NCI-H510A (cell line): ENCODE data around the gene TUFM.
"Not testable (repeated sequence)": the region's sequence is repeated elsewhere in the genome, so short reads cannot be mapped to it uniquely, and the experiment has no call there.

Experiments
- DNase-seq: peaks from one replicate; lab custom pipeline; 2025; lab: John Stamatoyannopoulos, UW

TUFM gene

DNA sequence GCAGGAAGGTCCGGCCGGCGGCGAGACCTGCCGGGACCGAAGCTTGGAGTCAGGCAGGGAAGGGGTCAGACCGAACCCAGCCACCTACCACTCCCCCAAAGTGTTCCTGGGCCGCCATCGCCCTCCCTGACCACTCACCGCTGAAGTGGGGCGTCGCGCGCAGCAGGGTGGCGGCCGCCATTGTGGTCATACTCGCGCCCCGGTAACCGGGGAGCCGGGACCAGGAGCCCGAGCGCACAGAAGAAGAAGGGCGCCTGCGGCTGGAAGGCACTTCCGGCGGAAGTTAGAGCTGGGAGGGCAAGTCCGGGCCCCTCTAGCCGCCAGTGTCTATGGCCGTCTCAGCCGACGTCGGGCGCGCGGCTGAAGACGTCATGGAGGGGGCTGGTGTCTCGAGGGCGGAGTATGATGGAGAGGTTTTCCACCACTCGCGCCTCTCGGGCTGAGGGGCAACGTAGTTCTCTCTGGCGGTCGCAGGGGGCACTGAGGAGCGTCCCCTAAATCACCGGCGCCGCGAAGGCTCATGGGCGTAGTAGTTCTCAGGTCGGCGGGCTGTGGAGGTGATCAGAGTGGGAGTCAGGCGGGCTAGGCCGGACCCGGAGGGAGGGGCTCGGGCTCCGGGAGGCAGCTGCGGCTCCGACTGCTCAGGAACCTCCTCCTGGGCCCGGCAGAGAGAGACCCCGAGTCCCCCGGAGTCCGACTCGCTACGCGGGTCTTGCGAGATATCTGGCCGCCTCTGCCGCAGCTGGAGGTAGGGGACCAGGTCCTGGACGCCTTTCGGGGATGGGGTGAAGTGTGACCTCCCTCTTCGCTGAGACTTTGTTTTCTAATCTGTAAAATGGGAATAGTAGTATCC lies at the start of gene TUFM:
Gene TUFM, minus strand, starts transcription at position 269 of the 853 bp plus-strand sequence. Its CDS starts 79 bp downstream, at position 190.
- DNase-seq: peak; percentile 99

DNA sequence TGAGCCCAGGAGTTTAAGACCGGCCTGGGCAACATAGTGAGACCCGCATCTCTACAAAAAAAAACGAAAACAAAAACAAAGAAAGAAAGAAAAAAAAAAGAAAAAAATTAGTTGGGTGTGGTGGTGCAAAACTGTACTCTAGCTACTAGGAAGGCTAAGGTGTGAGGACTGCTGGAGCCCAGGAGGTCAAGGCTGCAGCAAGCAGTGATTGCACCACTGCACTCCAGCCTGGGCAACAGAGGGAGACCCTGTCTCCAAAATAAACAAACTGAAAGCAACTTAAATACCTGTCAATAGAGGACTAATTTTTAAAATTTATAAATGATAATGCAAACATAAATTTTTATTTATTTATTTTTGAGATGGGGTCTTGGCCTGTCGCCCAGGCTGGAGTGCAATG lies 49.5 kb upstream of the TUFM start:
- no peak for DNase-seq

DNA sequence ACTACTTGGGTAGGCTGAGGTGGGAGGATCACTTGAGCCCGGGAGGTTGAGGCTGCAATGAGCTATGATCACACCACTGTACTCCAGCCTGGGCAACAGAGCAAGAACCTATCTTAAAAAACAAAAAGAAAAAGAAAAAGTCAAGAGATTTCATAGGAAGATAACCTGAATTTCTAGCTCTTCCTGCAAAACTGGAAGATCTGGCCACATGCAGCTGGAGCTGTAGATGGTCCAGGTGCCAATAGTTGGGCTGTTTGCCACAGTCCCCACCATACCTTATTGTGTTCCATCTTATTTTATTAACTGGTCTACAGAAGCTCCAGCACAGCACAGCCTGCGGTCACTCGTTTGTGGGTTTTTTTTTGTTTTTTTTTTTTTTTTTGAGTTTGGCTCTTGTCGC lies 47.1 kb upstream of the TUFM start:
- no peak for DNase-seq

DNA sequence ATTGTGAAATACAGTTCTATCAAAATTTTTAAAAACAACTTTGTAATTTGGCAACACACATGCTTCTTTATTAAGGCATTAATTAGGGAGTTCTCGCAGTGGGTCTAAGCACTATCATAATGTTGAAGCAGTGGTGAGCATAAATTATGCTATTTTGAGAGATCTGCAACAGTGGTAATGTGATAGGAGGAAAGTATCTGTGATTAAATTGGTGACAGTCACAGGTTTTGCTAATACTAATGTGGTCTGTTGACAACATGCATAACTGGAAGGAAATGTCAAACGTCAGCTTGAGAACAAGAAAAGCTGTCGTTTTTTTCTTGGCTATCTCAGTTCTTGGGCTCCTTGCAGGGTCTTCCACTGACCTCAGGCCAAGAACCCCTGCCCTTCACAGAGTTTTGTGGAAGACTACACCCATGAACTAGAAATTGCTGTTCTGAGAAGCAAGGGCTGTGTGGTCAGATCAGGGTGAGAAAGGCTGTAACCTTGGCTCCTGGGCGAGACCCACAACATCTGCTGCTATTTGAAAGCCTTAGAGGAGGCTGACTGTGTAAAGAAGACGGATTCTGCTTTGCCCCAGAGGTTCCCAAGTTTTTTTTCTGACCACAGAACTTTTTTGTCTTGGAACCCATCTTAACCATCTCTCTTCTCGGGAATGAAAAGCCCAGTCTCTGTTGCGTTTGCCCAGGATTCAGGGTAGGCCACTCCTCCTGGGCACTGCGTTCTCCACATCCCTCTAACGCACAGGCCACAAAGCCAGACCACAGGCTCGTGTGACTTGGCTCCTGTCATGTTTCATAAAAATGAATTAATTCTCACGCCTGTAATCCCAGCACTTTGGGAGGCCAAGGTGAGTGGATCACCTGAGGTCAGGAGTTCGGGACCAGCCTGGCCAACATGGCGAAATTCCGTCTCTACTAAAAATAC lies 46.1 kb upstream of the TUFM start:
- DNase-seq: no peak

DNA sequence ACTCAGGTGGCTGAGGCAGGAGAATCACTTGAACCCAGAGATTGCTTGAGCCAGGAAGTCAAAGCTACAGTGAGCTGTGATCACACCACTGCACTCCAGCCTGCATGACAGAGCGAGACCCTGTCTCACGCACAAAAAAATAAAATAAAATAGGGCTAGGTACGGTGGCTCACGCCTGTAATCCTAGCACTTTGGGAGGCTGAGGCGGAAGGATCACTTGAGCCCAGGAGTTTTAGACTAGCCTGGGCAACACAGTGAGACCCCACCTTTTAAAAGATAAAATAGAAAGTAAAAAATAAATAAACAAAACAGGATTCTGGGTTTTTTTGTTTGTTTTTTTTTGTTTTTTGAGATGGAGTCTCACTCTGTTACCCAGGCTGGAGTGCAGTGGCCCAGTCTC lies 44.2 kb upstream of the TUFM start:
- DNase-seq: not testable (repeated sequence)

DNA sequence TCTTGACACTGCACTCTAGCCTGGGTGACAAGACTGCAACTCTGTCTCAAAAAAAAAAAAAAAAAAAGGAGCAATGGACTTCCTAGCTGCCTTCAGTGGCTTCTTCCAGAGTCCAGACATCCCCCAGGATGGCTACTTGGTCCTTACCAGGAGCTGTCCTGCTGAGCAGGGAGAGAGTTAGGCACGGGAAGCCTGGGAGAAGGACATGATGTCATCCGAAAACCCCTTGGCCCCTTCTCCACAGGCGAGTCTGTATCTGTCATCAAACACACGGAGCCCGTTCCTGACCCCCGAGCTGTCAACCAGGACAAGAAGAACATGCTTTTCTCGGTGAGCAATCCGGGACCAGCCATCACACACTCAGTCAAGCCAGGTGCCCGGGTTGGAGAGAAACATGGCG lies 40.8 kb upstream of the TUFM start:
- no peak for DNase-seq

DNA sequence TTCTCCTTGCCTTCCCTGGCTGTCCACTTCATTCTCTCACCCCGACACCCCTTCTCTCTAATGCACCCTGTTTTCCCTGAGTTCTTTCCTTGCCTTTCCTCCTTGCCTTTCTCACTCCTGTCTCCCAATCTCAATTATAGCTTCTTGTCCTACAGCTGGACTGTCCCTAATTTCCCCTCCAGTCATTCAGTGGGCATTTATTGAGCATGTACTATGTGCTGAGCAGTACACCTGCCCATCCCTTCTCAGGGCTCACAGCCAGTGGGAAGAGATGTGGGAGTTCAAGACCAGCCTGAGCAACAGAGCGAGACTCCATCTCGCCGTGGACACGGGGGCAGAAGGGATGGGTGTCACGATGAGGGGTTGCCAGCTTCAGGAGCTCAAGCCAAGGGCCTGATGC lies 37.9 kb upstream of the TUFM start:
- DNase-seq: no peak

DNA sequence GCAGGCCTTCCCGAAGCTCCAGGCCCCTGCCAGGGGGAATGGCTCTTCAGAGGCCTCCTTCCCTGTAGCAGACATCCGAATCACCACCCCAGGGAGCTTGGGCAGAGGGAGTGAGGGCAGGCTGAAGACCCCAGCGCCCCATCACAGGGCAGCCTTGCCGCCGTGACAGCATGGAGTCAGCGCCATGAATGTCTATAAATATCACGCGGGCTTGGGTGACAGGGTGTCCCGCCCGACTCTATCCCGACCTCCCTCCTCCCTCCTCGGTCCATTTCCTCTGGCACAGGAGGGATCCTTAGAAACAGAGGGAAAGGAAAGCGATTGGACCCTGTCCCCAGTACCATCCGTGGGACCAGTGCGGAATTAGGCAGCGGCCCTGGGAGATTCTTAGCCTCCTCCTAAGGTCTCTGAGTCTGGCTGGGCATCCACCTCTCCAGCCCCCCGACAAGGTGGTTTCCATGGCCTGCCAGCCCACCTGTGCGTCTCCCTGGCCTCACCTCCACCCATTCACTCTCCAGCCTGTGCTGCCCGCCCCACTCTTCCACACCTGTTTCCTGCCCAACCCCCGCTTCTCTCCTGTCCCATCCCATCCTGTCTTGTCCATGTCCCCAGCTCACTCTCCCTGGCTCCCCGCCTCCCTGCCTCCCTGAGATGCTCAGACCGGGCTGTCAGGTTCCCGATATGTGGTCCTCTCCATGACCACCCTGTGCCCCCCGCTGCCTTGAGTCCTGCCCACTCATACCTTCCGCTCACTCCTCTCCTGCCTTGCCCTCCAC lies 37.3 kb upstream of the TUFM start:
- peak; percentile 77 for DNase-seq

DNA sequence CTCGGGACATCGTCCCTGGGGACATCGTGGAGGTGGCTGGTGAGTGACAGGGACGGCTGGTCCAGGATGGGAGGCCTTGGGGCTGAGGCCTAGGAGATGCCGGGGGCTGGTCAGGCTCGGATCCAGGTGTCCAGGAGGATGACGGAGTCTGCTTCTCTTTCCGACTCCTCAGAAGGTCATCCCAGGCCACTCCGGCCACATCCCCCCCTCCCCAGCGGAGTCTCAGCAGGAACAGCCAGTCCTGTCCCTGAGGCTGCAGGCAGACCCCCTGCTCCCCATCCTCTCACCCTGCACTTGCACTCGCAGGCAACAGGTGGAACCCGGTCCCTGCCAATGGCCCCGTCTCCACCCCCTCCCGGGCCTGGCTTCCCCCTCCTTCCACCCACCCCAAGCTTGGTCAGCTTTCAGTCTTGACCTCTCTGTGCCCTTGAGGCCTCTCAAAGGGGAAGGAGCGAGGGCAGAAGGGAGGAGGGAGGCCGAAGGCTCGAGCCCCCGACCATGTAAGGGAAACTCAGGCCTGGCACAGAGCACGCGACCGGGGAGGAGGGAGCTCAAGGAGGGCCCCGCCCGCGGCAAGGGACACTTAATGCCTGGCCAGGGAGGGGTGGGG lies 36.5 kb upstream of the TUFM start:
- DNase-seq: peak; percentile 17

DNA sequence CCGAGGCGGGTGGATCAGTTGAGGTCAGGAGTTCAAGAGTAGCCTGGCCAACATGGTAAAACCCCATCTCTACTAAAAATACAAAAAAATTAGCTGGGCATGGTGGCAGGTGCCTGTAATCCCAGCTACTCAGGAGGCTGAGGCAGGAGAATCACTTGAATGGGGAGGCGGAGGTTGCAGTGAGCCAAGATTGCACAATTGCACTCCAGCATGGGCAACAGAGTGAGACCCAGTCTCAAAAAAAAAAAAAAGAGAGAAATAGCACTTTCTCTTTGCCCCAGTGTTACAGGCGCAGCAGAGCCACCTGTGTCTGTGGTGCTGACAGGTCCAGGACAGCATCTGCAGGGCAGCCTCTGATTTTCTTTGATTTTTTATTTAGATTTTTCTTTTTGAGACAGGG lies 35.4 kb upstream of the TUFM start:
- DNase-seq: not testable (repeated sequence)

DNA sequence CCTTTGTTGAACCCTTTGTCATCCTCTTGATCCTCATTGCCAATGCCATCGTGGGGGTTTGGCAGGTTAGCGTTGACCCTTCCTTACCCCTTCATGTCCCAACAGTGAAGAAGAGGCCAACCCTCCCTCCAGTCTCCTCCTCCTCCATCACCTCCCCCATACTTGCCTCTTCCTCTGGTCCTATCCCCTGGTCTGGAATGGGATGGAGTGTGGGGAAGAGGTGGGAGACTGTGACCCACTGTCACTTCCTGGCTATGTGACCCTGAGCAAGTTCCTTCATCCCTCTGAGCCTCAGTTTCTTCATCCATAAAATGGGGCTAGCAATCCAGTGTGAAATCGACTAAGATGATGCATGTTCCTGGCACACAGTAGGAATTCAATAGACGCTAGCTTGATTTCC lies 34.8 kb upstream of the TUFM start:
- DNase-seq: no peak

DNA sequence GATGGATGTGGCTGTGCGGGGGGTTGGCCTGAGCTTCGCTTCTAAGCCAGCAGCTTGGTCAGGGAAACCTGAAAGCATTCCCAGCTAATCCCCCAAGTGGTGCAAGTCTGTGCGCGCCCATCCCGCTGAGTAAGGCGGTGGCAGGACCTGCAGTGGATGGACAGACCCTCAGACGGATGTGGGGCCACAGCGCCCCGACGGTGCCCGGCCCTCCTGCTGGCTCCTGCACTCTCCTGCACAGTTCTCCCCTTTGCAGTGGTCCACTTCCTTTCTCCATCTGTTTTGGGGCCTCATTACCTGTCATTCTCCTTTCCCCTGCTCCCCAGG lies 34.4 kb upstream of the TUFM start:
- DNase-seq: no peak

DNA sequence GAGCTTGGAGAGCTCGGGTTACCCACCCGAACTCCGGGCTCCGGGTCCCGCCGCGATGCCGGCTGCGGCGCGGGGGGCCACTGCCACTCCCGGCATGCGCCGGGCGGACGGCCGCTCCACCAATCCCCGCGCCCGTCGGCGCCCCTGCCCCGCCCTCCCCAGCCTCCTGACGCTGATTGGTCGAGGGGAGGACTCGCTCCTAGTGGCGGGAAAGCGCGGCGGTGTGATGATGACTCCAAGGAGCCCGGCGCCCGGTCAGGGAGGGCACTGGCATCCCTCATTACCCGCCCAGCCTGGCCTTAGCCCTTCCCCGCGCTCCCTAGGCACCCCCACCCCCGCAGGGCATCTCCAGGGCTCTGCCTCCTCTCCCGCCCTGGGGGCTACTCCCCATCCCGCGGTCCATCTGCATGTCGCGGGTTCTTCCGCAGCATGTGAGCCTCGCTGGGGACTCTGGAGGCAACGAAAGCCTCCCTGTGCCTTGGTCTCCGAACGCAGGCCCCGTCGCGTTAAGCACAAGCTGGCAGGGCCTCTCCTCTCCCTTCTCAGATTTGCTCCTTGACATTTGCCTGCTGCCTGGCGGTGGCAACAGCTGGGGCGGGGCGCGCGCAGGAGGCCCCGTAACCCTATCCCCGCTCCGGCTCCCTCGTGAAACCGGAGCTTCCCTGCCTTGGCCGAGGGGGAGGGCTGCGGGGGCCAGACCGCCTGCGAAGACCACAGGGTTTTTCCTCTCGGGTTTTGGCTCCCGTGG lies 33.9 kb upstream of the TUFM start:
- peak; percentile 93 for DNase-seq

DNA sequence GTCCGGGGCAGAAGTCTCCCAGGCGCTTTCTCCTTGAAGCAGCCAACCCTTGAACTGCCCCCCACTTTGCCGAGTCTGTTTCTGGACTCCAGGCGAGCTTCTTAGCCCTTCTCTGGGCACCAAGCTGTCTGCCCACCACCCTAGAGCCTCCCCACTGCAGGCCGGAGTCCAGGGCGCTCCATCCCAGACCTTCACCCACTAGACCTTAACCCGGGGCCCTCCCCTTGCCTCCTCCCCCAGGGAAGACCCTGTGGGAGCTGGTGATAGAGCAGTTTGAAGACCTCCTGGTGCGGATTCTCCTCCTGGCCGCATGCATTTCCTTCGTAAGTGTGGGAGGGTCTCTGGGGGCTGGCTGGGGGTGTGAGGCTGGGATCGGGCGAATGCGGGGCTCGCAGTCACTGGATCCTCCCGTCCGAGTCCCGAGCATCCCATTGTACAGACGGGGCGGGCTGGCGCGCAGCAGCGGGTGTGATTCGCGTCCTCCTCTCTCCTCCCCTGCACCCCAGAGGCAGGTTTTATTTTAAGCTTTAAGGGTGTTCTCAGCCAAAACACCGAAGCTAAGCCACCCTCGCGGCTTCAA lies 33.2 kb upstream of the TUFM start:
- no peak for DNase-seq

DNA sequence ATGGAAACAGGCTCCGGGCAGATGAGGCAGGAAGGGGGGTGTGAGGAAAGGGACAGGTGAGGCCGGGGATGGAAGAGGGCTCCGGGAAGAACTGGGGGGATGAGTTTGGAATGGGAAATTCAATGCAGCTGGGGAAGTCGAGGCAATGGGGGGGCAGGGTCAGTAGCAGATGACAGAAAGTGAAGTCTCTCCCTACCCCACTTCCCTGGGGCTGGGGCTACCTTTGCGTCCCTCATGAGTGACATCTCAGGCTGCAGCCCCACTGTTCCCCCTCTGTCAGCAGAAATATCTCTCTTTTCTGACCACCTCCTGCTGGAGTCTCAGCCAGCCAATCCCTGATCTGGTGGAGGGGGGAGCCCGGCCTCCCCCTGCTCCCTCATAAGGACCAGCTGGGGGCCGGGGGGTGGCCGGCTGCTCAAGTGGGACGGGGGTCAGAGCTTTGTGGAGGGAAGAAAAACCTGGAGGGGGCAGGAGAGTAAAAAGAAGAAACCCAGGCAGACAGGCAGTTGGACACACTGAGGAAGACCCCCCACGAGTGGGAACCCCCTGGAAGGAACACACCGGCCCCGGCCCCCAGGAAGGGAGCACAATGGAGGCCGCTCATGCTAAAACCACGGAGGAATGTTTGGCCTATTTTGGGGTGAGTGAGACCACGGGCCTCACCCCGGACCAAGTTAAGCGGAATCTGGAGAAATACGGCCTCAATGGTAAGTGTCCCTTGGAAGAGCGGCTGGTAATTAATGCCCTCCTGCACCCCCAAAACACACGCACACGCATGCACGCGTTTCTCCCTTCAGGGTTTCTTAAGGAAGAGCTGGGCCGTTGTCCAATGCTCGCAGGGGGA lies 32.2 kb upstream of the TUFM start, which contains the start of gene ATP2A1:
Gene ATP2A1, plus strand, starts transcription at position 406 of the 844 bp plus-strand sequence. Its CDS starts 184 bp downstream, at position 590.
- DNase-seq: no peak

DNA sequence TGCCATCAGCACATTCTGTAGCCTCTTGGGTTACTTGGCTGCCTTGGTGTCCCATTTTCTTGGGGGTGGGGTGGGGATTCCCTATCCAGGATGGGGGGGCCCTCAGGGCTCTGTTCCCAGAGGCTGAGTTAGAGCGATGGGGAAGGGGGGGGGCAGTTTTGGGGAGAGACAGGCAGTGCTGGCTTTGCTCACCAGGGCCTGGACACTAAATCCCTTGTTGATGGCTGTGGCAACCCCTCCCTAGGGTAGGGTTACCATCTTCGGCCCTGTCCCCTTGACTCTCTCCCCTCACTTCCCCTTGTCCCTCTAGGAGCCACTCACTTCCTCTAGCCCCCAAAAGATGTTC lies 31.5 kb upstream of the TUFM start:
- no peak for DNase-seq

DNA sequence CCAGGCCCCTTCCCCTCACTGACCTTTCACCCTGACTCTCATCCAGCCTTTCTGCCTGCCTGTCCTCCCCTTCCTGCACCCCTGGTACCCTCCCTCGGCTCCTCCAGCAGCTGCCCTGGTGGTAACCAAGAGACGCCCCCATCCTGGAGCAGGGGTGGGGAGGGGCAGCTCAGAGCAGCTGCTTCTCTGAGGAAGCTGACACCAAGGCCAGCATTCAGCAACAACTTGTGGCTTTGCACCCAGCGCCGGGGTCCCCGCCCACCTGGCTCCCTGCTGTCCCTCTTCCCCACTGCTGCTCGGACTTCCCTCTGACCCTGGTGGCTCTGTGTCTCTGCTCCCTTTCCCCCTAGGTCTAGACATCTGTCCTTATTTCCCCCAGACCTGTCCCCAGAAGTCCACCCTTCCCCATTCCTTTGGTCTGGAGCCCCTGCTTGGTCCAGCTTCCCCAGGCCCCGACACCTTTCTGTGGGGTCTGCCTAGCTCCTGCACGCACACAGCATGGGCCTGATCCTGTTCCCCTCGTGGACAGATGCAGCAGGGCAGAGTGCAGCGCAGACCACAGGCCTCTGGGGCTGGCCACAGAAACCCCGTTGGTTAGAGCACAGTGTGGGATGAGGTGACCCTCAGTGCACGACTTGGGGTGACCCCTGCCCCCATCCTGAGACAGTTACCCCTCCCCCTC lies 31.0 kb upstream of the TUFM start:
- no peak for DNase-seq

DNA sequence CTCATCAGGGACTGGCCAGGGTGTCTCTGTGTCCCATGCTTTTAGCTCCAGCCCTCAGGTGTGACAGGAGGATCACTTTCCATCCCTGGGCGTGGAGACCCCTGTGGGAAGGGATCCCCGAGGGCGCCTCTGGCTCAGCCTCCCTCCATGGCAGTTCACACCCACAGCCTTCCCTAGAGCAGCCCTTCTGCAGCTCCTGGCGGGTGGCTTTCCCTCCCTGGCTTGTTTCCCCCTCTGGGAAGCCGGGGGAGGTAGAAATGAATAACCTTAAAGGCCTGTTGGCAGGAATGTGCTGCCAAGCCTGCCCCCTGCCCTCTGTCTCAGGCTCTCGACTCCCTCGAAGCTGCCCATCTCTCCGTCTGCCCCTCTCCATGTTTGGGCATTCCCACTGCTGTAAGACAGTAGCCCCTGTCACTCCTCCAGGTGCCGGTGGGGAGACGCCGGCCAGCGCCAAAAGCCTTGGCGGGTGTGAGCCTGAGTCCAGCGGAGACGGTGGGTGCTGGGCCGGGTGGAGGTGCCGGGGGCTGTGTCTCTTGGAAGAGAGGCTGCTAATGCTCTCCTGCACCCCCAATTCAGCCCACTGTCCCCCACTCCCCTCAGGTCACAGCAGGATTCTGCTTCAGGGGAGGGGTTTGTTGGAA lies 30.0 kb upstream of the TUFM start:
- no peak for DNase-seq
